Measurements from ENCODE around the gene PDZD2. TPM values are rescaled to one million over a fixed set of nuclear protein-coding genes. Genes with fewer than 3 reads are reported as not detected.

PDZD2 gene
- total and polyA plus RNA-seq, 2 donors (not counting 3 experiments of a cell fraction or from before 2014, with no cell fraction given): 0.66 to 6.9 TPM

GRCh38 chr5:31823472-31823871 is 184.5 kb downstream of the PDZD2 start:
- intact Hi-C loops (cut with micrococcal nuclease): loop anchor here (1.0 kb wide), 1 partner anchor 242 kb away; no protein-coding TSS in a partner anchor
- Histone ChIP-seq H3K27me3 (ENCODE audit: control insufficient read depth in 2 of 2, insufficient read depth in 2 of 2, low read length in 2 of 2) (no peaks in the 10 kb centered on the region), H2AFZ (ENCODE audit: low read depth, low read length) (no peak overlapping the region), H3K27ac (ENCODE audit: insufficient read depth, low read depth, low read length) (no peak overlapping the region), H3K79me2 (ENCODE audit: control insufficient read depth, insufficient read depth, low read length) (no peaks in the 10 kb centered on the region), H3K4me2 (ENCODE audit: insufficient read depth, low read length) (no peak overlapping the region), H3K9me1 (replicated peaks; ENCODE audit: control insufficient read depth, extremely low read depth, insufficient read depth, low read length) (no peaks in the 10 kb centered on the region), H4K20me1 (replicated peaks; ENCODE audit: control insufficient read depth, extremely low read depth, insufficient read depth, low read length) (no peaks in the 10 kb centered on the region), H3K9ac (replicated peaks; ENCODE audit: extremely low read depth, insufficient read depth, low read length) (no peak overlapping the region), H3K4me1 (ENCODE audit: control insufficient read depth, extremely low read depth, insufficient read depth, low read length) (no peaks in the 10 kb centered on the region), H3K36me3 (ENCODE audit: control insufficient read depth in 2 of 2, extremely low read depth in 1 of 2, insufficient read depth in 2 of 2, low read length in 2 of 2) (no peaks in the 10 kb centered on the region), H3K4me3 (replicated peaks in 1 of 3; ENCODE audit: insufficient read depth in 1 of 3, low read depth in 1 of 3, low read length in 3 of 3) (no peak overlapping the region), H3K9me3 (replicated peaks; ENCODE audit: control insufficient read depth, insufficient read depth, low read length) (no peaks in the 10 kb centered on the region)
- POLR2A ChIA-PET: no interaction called here
- CTCF ChIA-PET: interaction anchor here (1.2 to 6.4 kb wide), 4 partner anchors 14 to 270 kb away, joined by 4 to 189 read pairs (median 53); no protein-coding TSS in a partner anchor
- dilution Hi-C loops (cut with MboI; ENCODE audit: extremely low pct_ligation_motif_present, low sequenced_read_pairs): no loop called here
- no TSS peak for BruUV-seq (replicated peaks)
- FAIRE-seq (no peak), DNase-seq (ENCODE audit: low read depth, low spot score) (no peak)
- TF ChIP-seq FOS (IDR thresholded peaks at IDR 0.05; ENCODE audit: borderline replicate concordance, insufficient read depth, low read length) (no peak), POLR2AphosphoS5 (IDR thresholded peaks at IDR 0.05; ENCODE audit: insufficient read depth, low read depth, low read length) (no peak), JUN (IDR thresholded peaks at IDR 0.05; ENCODE audit: borderline replicate concordance, insufficient read depth, insufficient read length, low read depth) (no peak), MYC (IDR thresholded peaks at IDR 0.05; ENCODE audit: low read depth, low read length) (no peak), EZH2 (IDR thresholded peaks at IDR 0.05; ENCODE audit: borderline replicate concordance, low read depth, low read length, severe bottlenecking) (no peak), MAX (IDR thresholded peaks at IDR 0.05; ENCODE audit: insufficient read depth, insufficient read length) (no peak), POLR2A (IDR thresholded peaks at IDR 0.05; ENCODE audit: low read depth, low read length) (no peak), GATA2 (IDR thresholded peaks at IDR 0.05; ENCODE audit: insufficient read depth, insufficient read length, low read depth, low read length) (no peak)
- TF ChIP-seq, protein P1, sequence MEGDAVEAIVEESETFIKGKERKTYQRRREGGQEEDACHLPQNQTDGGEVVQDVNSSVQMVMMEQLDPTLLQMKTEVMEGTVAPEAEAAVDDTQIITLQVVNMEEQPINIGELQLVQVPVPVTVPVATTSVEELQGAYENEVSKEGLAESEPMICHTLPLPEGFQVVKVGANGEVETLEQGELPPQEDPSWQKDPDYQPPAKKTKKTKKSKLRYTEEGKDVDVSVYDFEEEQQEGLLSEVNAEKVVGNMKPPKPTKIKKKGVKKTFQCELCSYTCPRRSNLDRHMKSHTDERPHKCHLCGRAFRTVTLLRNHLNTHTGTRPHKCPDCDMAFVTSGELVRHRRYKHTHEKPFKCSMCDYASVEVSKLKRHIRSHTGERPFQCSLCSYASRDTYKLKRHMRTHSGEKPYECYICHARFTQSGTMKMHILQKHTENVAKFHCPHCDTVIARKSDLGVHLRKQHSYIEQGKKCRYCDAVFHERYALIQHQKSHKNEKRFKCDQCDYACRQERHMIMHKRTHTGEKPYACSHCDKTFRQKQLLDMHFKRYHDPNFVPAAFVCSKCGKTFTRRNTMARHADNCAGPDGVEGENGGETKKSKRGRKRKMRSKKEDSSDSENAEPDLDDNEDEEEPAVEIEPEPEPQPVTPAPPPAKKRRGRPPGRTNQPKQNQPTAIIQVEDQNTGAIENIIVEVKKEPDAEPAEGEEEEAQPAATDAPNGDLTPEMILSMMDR (IDR thresholded peaks at IDR 0.05; ENCODE audit: extremely low read depth in 1 of 2, insufficient read depth in 1 of 2, low read depth in 1 of 2, low read length in 2 of 2): no peak

All from endothelial cell of umbilical vein (primary cell).